ENCODE results near the gene MGAT4A. TPM values are rescaled to one million over a fixed set of nuclear protein-coding genes. Genes with fewer than 3 reads are reported as not detected.
A peak's percentile ranks its signal among the peaks of the same experiment; 100 is the strongest.
"Not testable (repeated sequence)": the region's sequence is repeated elsewhere in the genome, so short reads cannot be mapped to it uniquely, and the experiment has no call there.

Gene MGAT4A
- total RNA-seq, 2 experiments from 2014 or later, result 200 to 204 TPM

- Mint-ChIP-seq H3K36me3 (ENCODE audit: low read depth) (peaks cover 81% of the 10 kb centered on the region), H3K4me1 (ENCODE audit: low read depth) (peaks cover 78% of the 10 kb centered on the region), H3K4me3 (peak overlapping the region; percentile 87), H3K27me3 (no peaks in the 10 kb centered on the region), H3K9me3 (peaks cover 4% of the 10 kb centered on the region), H3K27ac (peak overlapping the region; percentile 92)
- H3K27ac ChIP-seq (ENCODE audit: low read depth in 1 of 2, low read length in 2 of 2), result peak overlapping the region; percentile 58 to 76
- ChIA-PET CTCF (interaction anchor here (0.7 to 2.2 kb wide), 7 partner anchors 10 to 489 kb away, joined by 3 to 16 read pairs (median 4); no protein-coding TSS in a partner anchor), POLR2A (interaction anchor here (0.6 to 9.5 kb wide), 26 partner anchors 8 to 200 kb away, joined by 3 to 141 read pairs (median 4); partner anchors contain the start of gene MGAT4A)
- H3K4me3 ChIP-seq (ENCODE audit: low read length), result peak overlapping the region; percentile 44
- intact Hi-C loops (cut with DNase I, micrococcal nuclease), result loop anchor here in 1 of 2 experiments (1.0 to 2.0 kb wide), 2 partner anchors 8 to 16 kb away; no protein-coding TSS in a partner anchor
- peak; percentile 78 for ATAC-seq (ENCODE audit: poor library complexity)
- H3K4me1 ChIP-seq (ENCODE audit: insufficient read depth, low read length), result peaks cover 44% of the 10 kb centered on the region
- DNase-seq, result peak in 11 of 14 experiments; percentile 39 to 85 (median 52)
- no peak for TF ChIP-seq CTCF (IDR thresholded peaks at IDR 0.05)
- H3K36me3 ChIP-seq (ENCODE audit: insufficient read depth, low read length), result peaks cover 33% of the 10 kb centered on the region
- no peaks in the 10 kb centered on the region for H3K27me3 ChIP-seq (ENCODE audit: control insufficient read depth in 1 of 2, insufficient read depth in 2 of 2, low read length in 2 of 2)
- H3K9me3 ChIP-seq (ENCODE audit: control insufficient read depth in 1 of 2, insufficient read depth in 1 of 2, low read length in 2 of 2), result peaks cover 0 to 11% of the 10 kb centered on the region in 2 experiments
These were observed 66.6 kb downstream of the MGAT4A start for GRCh38 chr2:98664323-98664722.

GRCh38 chr2:98663511-98664090 is 67.3 kb downstream of the MGAT4A start:
- peak overlapping the region; percentile 44 for H3K4me3 ChIP-seq (ENCODE audit: low read length)
- POLR2A ChIA-PET, result interaction anchor here (0.6 to 9.5 kb wide), 24 partner anchors 8 to 215 kb away, joined by 3 to 141 read pairs (median 4); partner anchors contain the start of gene MGAT4A

GRCh38 chr2:98659491-98659840 is 71.5 kb downstream of the MGAT4A start:
- peak overlapping the region; percentile 42 for H3K4me3 ChIP-seq (ENCODE audit: low read length)
- intact Hi-C loops (cut with DNase I, micrococcal nuclease); ATAC-seq (ENCODE audit: poor library complexity); H3K9me3 ChIP-seq (ENCODE audit: control insufficient read depth in 1 of 2, insufficient read depth in 1 of 2, low read length in 2 of 2); H3K9me3 Mint-ChIP-seq; H3K27me3 ChIP-seq (ENCODE audit: control insufficient read depth in 1 of 2, insufficient read depth in 2 of 2, low read length in 2 of 2); H3K27me3 Mint-ChIP-seq: not testable (repeated sequence)
- peak in 3 of 14 experiments; percentile 43 to 56 (median 52) for DNase-seq
- ChIA-PET POLR2A (interaction anchor here (0.6 to 9.5 kb wide), 6 partner anchors 13 to 1010 kb away, joined by 3 to 141 read pairs (median 6); partner anchors contain the start of gene MGAT4A), CTCF (interaction anchor here (1.4 to 3.4 kb wide), 2 partner anchors 10 to 112 kb away, joined by 4 to 17 read pairs; no protein-coding TSS in a partner anchor)
- peak overlapping the region; percentile 92 for H3K27ac Mint-ChIP-seq
- peaks cover 72% of the 10 kb centered on the region for H3K36me3 Mint-ChIP-seq (ENCODE audit: low read depth)
- H3K4me1 Mint-ChIP-seq (ENCODE audit: low read depth), result peaks cover 90% of the 10 kb centered on the region
- peak overlapping the region; percentile 58 to 72 for H3K27ac ChIP-seq (ENCODE audit: low read depth in 1 of 2, low read length in 2 of 2)
- H3K4me1 ChIP-seq (ENCODE audit: insufficient read depth, low read length), result peaks cover 39% of the 10 kb centered on the region
- peak overlapping the region; percentile 84 for H3K4me3 Mint-ChIP-seq
- H3K36me3 ChIP-seq (ENCODE audit: insufficient read depth, low read length), result peaks cover 21% of the 10 kb centered on the region

More at GRCh38 chr2:98663511-98664090, 67.3 kb downstream of the MGAT4A start:
- H3K27me3 Mint-ChIP-seq, result no peaks in the 10 kb centered on the region
- CTCF ChIA-PET, result interaction anchor here (0.9 to 2.2 kb wide), 5 partner anchors 11 to 94 kb away, joined by 3 to 16 read pairs (median 4); no protein-coding TSS in a partner anchor
- peaks cover 79% of the 10 kb centered on the region for H3K4me1 Mint-ChIP-seq (ENCODE audit: low read depth)
- peak overlapping the region; percentile 58 to 76 for H3K27ac ChIP-seq (ENCODE audit: low read depth in 1 of 2, low read length in 2 of 2)
- H3K4me1 ChIP-seq (ENCODE audit: insufficient read depth, low read length), result peaks cover 51% of the 10 kb centered on the region
- peaks cover 79% of the 10 kb centered on the region for H3K36me3 Mint-ChIP-seq (ENCODE audit: low read depth)
- H3K27ac Mint-ChIP-seq, result peak overlapping the region; percentile 92
- DNase-seq (peak in 5 of 14 experiments; percentile 26 to 79 (median 74)), ATAC-seq (ENCODE audit: poor library complexity) (peak; percentile 62)
- H3K4me3 Mint-ChIP-seq, result peak overlapping the region; percentile 87
- intact Hi-C loops (cut with DNase I, micrococcal nuclease), result loop anchor here in 1 of 2 experiments (1.0 to 2.0 kb wide), 3 partner anchors 7 to 65 kb away; no protein-coding TSS in a partner anchor
- H3K27me3 ChIP-seq (ENCODE audit: control insufficient read depth in 1 of 2, insufficient read depth in 2 of 2, low read length in 2 of 2), result no peaks in the 10 kb centered on the region
- H3K36me3 ChIP-seq (ENCODE audit: insufficient read depth, low read length), result peaks cover 29% of the 10 kb centered on the region
- TF ChIP-seq CTCF (IDR thresholded peaks at IDR 0.05), result no peak
- H3K9me3 ChIP-seq (ENCODE audit: control insufficient read depth in 1 of 2, insufficient read depth in 1 of 2, low read length in 2 of 2), result peaks cover 0 to 10% of the 10 kb centered on the region in 2 experiments
- H3K9me3 Mint-ChIP-seq, result peaks cover 4% of the 10 kb centered on the region
